GM12872 (cell line): ENCODE results near the gene MIA3.

Source experiments
- TF ChIP-seq, protein P1 (sequence below): IDR thresholded peaks from 3 replicates; pipeline ENCODE4 v1.5.1; 2011; ENCODE audit warnings: low read depth, mild to moderate bottlenecking, low read length, moderate library complexity; ENCODE audit not compliant: insufficient read depth

Gene MIA3

DNA sequence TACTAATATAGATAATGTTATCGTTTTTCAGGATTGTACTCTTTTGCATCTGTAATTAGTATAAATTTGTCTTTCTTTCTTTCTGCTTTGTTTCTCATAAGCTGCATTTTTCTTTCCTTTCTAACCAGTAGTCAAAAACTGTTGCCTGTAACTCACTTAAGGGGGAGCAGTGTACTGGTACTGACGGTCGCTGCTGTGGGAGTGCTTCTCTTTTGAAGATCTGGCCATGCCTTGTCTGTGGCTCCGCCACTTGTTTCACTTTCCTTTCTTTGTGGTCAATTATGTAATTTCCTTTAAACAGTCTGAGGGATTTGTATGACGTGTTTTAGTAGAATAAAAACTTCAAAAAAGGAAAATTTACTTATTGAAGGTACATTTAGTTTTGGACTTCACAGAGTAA lies 37.0 kb downstream of the MIA3 start:
- TF ChIP-seq, protein P1, sequence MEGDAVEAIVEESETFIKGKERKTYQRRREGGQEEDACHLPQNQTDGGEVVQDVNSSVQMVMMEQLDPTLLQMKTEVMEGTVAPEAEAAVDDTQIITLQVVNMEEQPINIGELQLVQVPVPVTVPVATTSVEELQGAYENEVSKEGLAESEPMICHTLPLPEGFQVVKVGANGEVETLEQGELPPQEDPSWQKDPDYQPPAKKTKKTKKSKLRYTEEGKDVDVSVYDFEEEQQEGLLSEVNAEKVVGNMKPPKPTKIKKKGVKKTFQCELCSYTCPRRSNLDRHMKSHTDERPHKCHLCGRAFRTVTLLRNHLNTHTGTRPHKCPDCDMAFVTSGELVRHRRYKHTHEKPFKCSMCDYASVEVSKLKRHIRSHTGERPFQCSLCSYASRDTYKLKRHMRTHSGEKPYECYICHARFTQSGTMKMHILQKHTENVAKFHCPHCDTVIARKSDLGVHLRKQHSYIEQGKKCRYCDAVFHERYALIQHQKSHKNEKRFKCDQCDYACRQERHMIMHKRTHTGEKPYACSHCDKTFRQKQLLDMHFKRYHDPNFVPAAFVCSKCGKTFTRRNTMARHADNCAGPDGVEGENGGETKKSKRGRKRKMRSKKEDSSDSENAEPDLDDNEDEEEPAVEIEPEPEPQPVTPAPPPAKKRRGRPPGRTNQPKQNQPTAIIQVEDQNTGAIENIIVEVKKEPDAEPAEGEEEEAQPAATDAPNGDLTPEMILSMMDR: peak; percentile 43; the same call in 2 of the 3 replicates

DNA sequence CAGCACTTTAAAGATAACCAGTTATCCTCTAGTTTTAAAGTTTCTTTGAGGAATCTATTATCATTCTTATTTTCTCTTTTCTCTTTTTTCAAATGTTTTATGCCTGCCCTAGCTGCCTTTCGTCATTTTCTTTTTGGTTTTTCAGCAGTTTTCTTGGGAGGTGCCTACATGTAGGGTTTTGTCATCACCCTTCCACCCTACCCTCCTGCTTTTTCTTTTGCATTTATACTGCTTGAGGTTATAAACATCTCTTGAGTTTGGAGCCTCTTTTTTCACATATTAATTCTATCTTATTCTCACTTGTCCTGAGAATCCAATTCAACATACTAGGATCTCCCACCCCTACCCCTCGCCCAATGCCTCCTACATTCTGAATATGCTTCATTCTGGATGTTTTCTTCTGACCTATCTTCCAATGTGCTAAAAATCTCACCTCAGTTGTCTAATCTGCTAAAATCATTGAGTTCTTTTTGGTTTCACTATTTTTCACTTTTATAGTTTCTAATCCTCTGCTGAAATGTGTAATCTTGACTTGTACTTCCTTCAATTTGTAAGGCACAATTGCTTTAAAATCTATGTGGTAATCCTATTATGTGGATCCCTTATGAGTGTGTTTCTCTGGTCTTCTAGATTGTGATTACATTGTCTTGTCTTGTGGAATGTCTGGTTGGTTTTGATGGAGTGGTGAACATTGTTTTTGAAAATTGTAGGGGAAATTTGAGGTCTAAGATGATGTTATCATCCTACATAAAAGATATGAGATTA lies 38.7 kb downstream of the MIA3 start:
- TF ChIP-seq, protein P1: no peak

DNA sequence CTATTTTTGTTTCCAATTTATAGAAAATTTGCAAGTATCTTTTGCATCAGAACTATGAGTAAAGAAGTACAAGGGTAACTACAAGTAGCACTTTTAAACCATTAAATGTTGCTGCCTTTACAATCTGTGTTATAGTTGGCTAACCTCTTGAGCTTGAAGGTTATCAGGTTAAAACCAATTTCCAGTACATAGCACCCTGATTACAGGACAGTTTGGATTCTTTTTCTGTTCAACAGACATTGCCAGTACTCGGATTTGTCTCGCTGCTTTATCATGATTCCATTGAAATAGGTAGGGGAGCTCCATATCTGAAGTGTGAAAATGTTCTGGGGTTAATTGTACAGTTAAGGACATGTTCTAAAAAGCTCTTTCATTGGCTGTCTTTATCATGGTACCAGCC lies 40.0 kb downstream of the MIA3 start:
- TF ChIP-seq, protein P1: no peak

DNA sequence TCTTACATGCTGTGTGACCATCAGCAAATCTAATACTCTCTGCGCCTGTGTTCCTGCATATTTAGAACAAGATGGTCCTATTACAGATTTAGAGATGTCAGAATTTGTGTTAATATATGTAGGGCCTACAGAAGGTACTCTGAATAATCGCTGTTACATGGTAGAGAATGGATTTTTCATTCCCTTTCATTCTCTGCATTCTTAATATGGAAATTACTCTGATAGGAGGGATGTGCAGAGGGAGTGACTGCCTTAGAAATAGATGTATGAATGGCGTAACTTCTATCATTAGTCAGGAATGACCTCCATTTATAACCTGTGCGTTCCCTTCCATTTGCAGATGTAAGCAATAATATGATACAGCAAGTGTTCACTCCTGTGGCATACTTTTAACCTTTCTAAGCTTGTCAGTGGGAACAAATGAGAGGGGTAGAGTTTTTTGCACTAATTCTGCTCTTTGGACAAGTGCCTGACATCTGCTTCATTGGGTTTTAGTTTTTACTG lies 45.6 kb downstream of the MIA3 start:
- TF ChIP-seq, protein P1: no peak

DNA sequence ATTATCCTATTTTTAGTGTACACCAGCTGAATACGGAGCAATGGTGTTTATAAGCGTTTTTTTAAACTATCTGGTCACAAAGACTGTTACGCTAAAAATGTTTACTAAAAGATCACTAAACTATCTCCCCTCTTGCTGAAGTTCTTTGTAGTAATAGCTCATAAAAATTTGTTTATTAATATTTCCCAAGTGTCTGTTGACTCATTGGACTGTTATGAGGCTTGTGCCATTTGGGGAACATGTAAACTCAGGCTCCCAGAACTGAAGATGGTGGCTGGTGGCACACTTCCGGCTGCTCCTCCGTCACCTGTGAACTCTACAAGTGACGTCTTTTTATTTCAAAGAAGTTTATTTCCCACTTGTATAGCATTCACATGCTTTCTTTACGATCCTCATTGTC lies 48.1 kb downstream of the MIA3 start:
- TF ChIP-seq, protein P1: no peak

DNA sequence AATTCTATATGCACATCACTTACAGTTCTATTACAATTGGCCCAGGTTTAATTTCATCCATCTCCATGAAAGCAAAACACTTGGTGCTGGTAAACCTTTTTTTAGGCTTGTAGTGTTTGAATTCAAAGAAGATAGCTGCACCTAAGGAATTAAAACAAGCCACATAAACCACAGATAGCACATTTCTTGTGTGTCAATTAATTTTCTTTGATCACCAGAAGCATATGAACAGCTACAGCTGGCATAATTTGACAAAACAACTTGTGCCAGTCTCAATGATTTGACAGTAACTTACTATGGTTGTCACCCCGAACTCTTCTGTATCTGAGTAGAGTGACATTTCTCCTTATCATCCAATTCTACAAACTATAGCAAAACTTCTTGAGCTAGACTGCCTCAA lies 52.2 kb downstream of the MIA3 start:
- TF ChIP-seq, protein P1: no peak

DNA sequence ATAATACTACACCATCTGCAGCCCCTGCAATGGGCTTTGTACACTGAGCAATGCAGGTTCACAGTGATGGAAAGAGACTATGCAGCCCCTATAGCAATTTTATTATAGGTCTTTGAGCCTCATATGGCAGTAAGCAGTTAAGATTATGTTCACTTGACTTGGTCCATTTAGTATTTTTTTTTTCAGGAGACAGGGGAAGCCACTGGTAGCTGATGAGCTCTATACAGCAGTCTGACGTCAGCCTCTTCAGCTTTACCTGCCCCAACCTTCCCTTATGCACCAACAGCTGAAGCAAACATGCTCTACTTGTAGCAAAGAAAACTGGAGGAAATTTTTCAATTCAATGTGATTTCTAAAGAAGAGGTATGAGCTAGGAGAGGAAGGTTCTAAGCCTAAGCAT lies 62.2 kb downstream of the MIA3 start:
- TF ChIP-seq, protein P1: no peak
